Right lobe of liver (tissue), 6 donors: ENCODE results near the gene GUCA2A. TPM values are rescaled to one million over a fixed set of nuclear protein-coding genes. Genes with fewer than 3 reads are reported as not detected.

Experiments
- ATAC-seq, 4 donors: fragments of 200-7000 bp; cut with Tn5 transposase; one replicate each; pipeline ENCODE4 v1.9.1; 2020; ENCODE audit warnings: mild to moderate bottlenecking in 4 of 4, moderate library complexity in 4 of 4
- DNase-seq, 3 donors: peaks; one replicate each; pipeline ENCODE4 v3.0.0-alpha.2; 2020
- H3K27ac ChIP-seq, 3 donors: fragments of 200-600 bp; one replicate each; pipeline ENCODE4 v1.8.0; 2022
- H3K27me3 ChIP-seq, 2 donors: fragments of 200-600 bp; one replicate each; pipeline ENCODE4 v1.8.0; 2022
- H3K36me3 ChIP-seq, 4 donors: fragments of 200-600 bp; sonication (generic) in 1 of 4; one replicate each; pipeline versions ENCODE4 v1.5.1 to v1.8.0; 2017 to 2022; ENCODE audit warnings: control low read depth in 1 of 4
- H3K4me1 ChIP-seq, 4 donors: fragments of 200-600 bp; sonication (generic) in 1 of 4; one replicate each; pipeline versions ENCODE4 v1.5.1 to v1.8.0; 2017 to 2022; ENCODE audit warnings: control low read depth in 1 of 4
- H3K4me3 ChIP-seq, 3 donors: fragments of 200-600 bp; one replicate each; pipeline ENCODE4 v1.8.0; 2022
- H3K9me3 ChIP-seq, 4 donors: fragments of 200-600 bp; sonication (generic) in 1 of 4; one replicate each; pipeline versions ENCODE4 v1.5.1 to v1.8.0; 2017 to 2022; ENCODE audit warnings: control low read depth in 1 of 4
- CTCF ChIP-seq, 4 donors: fragments of 200-600 bp in 3 of 4; fragments of 450-650 bp in 1 of 4; IDR thresholded peaks; one replicate each; pipeline versions ENCODE4 v1.5.1 to v1.8.0; 2016 to 2022; ENCODE audit warnings: antibody characterized with exemption in 4 of 4, mild to moderate bottlenecking in 2 of 4
- POLR2A ChIP-seq: fragments of 450-650 bp; IDR thresholded peaks from one replicate; pipeline ENCODE4 v1.6.1; 2017; ENCODE audit warnings: antibody characterized with exemption, mild to moderate bottlenecking
- WGBS: methylation state at CpG from one replicate; pipeline ENCODE4 v1.1.6; 2018; ENCODE audit warnings: low coverage, low lambda C conversion rate; ENCODE audit not compliant: insufficient coverage; ENCODE audit errors: missing lambda C conversion rate; 5-methylcytosine and 5-hydroxymethylcytosine counted together
- intact Hi-C, 2 donors: fragments of 100-400 bp; cut with DNase I; formaldehyde crosslinking; loops; one replicate each; pipeline versions ENCODE4 v1.11.2 to v1.14.1; 2022
- total RNA-seq, 6 experiments: library from RNA; depleted of rRNA in 2 of 6; stranded (reverse); fragments of >200 nt in 2 of 6; fragmentation: NEBNext Ultra II Directional in 3 of 6; extraction: Animal tissue kit (Norgen Biotek cat#: 25700) in 3 of 6; gene quantifications; one replicate each; pipeline versions ENCODE4 v1.1.0 to v1.2.4, GENCODE V29; 2016 to 2023
- donor health status: DM: no; HTN: yes; CAD: no.
- donor health status: DM: no; HTN: no; CAD: no.
- donor health status: DM: no; HTN: no; CAD: no.
- donor health status: DM: no; HTN: yes; CAD: no.
- donor health status: DM: no; HTN: yes; CAD: no.

GUCA2A gene
- total RNA-seq, 6 experiments from 2014 or later: not detected

DNA sequence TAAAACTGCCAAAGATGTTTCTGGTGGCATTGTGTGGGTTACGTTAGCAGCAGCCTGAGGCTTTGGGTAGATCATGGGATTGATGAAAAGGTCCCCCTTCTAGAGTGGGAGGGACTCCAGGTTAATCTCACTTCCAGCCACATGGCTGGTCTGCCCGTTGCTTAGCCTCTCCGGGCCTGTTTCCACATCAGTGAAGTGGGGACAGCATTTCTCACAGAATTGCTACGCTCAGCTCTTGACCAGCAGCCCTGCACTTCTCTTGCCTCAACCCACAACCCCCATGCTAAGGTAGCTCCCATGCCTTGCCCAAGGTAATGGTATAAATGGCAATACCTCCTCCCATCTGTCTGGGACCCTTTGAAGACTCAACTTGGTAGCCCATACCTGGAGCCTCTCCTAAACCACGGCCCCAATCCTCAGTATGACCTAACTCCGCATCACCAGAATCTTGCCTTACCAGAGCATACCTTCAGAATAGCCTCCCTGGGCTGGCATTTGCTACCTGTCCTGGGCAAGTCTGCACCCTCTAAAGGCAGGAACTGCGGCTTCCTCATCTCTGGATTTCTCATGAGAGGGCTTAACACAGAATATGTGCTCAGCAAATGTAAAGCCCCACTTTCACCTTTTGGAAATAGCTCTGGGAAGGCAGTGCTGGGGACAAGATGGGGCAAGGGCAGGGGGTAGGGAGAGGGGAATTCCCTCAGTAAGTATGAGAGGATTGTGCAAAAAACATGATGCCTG lies 10.9 kb upstream of the GUCA2A start:
- no peak overlapping the region for H3K4me3 ChIP-seq
- no peak for ATAC-seq
- peaks cover 0 to 19% (median 4%) of the 10 kb centered on the region in 4 donors for H3K4me1 ChIP-seq
- no peaks in the 10 kb centered on the region for H3K9me3 ChIP-seq
- no peaks in the 10 kb centered on the region for H3K27me3 ChIP-seq
- DNase-seq: no peak
- intact Hi-C loops: loop anchor here in 1 of 2 donors (10.0 kb wide), 1 partner anchor 159 kb away; the partner anchor contains the start of gene FOXJ3
- H3K36me3 ChIP-seq: no peaks in the 10 kb centered on the region
- TF ChIP-seq POLR2A (no peak), CTCF (IDR thresholded peaks at IDR 0.05) (no peak)
- WGBS: 93% methylated on average over 4 of the region's 7 CpGs
- no peak overlapping the region for H3K27ac ChIP-seq

- Histone ChIP-seq H3K27me3 (no peaks in the 10 kb centered on the region), H3K4me3 (no peak overlapping the region), H3K27ac (no peak overlapping the region), H3K36me3 (no peaks in the 10 kb centered on the region), H3K9me3 (no peaks in the 10 kb centered on the region), H3K4me1 (peaks cover 0 to 19% (median 4%) of the 10 kb centered on the region in 4 donors)
- WGBS: 80% methylated on average over 4 of the region's 8 CpGs
- no peak for TF ChIP-seq POLR2A
- no peak for TF ChIP-seq CTCF (IDR thresholded peaks at IDR 0.05)
- intact Hi-C loops: loop anchor here in 1 of 2 donors (10.0 kb wide), 1 partner anchor 161 kb away; the partner anchor contains the start of gene FOXJ3
- DNase-seq (no peak), ATAC-seq (no peak)
These were observed 9.6 kb upstream of the GUCA2A start for GRCh38 chr1:42173961-42174735.

DNA sequence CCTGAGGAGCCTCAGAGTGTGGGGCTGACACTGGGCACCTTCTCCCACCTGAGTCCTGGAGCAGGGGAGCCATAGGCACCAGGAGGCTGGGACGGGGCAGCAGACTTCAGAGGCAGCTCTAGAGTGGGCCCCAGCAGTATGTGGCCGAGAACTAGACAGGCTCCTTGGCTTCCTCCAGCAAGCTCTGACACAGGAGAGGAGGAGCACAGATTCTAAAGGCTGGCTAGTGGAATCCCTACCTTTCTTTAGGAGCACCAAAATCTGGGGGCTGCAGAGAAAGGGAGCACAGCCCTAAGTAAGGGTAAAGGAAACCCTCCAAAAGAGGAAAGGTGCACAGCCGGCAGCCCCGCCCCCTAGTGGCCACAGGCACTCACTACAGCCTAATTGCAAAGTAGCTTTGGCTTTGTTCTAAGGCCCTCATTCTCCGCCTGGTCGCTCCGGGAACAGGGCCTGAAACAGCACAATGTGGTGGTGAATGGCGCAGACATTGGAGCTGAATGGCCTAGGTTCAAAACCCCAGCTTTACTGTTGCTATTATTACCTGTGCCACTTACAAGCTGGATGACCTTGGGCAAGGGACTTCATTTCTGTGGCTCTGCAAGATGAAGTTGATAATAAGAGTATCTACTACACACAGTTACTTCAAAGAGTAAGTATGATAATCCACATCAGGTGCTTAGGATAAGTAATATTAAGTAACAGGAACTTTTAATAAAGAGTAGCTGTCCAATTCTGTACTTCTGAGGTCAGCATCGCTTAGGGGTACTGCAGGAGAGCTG lies 8.8 kb upstream of the GUCA2A start:
- DNase-seq (peak in 2 of 3 donors; percentile 72), ATAC-seq (peak; percentile 76 to 86 (median 78))
- intact Hi-C loops: loop anchor here in 1 of 2 donors (10.0 kb wide), 1 partner anchor 161 kb away; the partner anchor contains the start of gene FOXJ3
- H3K36me3 ChIP-seq: no peaks in the 10 kb centered on the region
- no peaks in the 10 kb centered on the region for H3K27me3 ChIP-seq
- TF ChIP-seq POLR2A: no peak
- TF ChIP-seq CTCF (IDR thresholded peaks at IDR 0.05): peak; percentile 87 to 98 (median 96)
- H3K9me3 ChIP-seq: no peaks in the 10 kb centered on the region
- no peak overlapping the region for H3K4me3 ChIP-seq
- WGBS: 20% methylated on average over 5 of the region's 9 CpGs
- peaks cover 0 to 19% (median 4%) of the 10 kb centered on the region in 4 donors for H3K4me1 ChIP-seq
- H3K27ac ChIP-seq: peak overlapping the region in 2 of 3 donors; percentile 0 to 8
